Omental fat pad (tissue), 4 donors: ENCODE measurements around the gene RGS19. TPM values are rescaled to one million over a fixed set of nuclear protein-coding genes. Genes with fewer than 3 reads are reported as not detected.
A peak's percentile ranks its signal among the peaks of the same experiment; 100 is the strongest.

Source experiments
- ATAC-seq: fragments of 150-250 bp; one replicate; pipeline ENCODE4 v1.9.1; 2016; ENCODE audit warnings: mild to moderate bottlenecking, moderate library complexity; ENCODE audit not compliant: low FRiP score
- DNase-seq: peaks from one replicate; pipeline ENCODE4 v3.0.0-alpha.2; 2019; ENCODE audit warnings: low spot score
- CTCF ChIP-seq, 3 donors: fragments of 450-650 bp; IDR thresholded peaks; one replicate each; pipeline ENCODE4 v1.5.1; 2016 to 2017; ENCODE audit warnings: antibody characterized with exemption in 3 of 3, mild to moderate bottlenecking in 3 of 3, moderate library complexity in 2 of 3
- total RNA-seq, 4 donors: library from RNA; depleted of rRNA; stranded (reverse); fragments of >200 nt; gene quantifications; one replicate each; pipeline ENCODE4 v1.1.0, GENCODE V29; 2016

The RGS19 gene
- total RNA-seq, 4 donors from 2014 or later, result 14.0 to 45.1 (median 29.3) TPM

GRCh38 chr20:64052326-64052722, 27.0 kb downstream of the RGS19 start:
- no peak for ATAC-seq
- no peak for TF ChIP-seq CTCF (IDR thresholded peaks at IDR 0.05)
- DNase-seq, result no peak

GRCh38 chr20:64051561-64052325, 27.6 kb downstream of the RGS19 start:
- DNase-seq (no peak), ATAC-seq (peak; percentile 27)
- no peak for TF ChIP-seq CTCF (IDR thresholded peaks at IDR 0.05)

GRCh38 chr20:64051033-64051452, 28.3 kb downstream of the RGS19 start:
- ATAC-seq, result no peak

GRCh38 chr20:64050261-64051032, 28.9 kb downstream of the RGS19 start:
- no peak for DNase-seq
- no peak for ATAC-seq
- no peak for TF ChIP-seq CTCF (IDR thresholded peaks at IDR 0.05)

More at GRCh38 chr20:64051033-64051452, 28.3 kb downstream of the RGS19 start:
- TF ChIP-seq CTCF (IDR thresholded peaks at IDR 0.05), result no peak
- DNase-seq, result no peak

- no peak for TF ChIP-seq CTCF (IDR thresholded peaks at IDR 0.05)
- no peak for ATAC-seq
- no peak for DNase-seq
Measured at GRCh38 chr20:64049878-64050260, 29.4 kb downstream of the RGS19 start.

GRCh38 chr20:64049060-64049877, 30.0 kb downstream of the RGS19 start, which contains the start of gene SOX18:
Gene SOX18 (minus strand): TSS chr20:64049639. CDS start chr20:64049516, 123 bp downstream.
- no peak for TF ChIP-seq CTCF (IDR thresholded peaks at IDR 0.05)
- ATAC-seq (no peak), DNase-seq (no peak)
